GM12878 (cell line): ENCODE measurements around the gene CALM3. TPM values are rescaled to one million over a fixed set of nuclear protein-coding genes. Genes with fewer than 3 reads are reported as not detected.

Source experiments
- ATAC-seq: fragments of 200-7000 bp; cut with Tn5 transposase; 3 replicates; pipeline ENCODE4 v1.9.1; 2020; ENCODE audit warnings: mild to moderate bottlenecking, moderate library complexity
- BruUV-seq: library from RNA; stranded (reverse); fragments of 400-500 nt; replicated peaks from 2 replicates; lab custom pipeline; 2021; lab: Mats Ljungman, UMichigan
- CTCF ChIA-PET: fragments of 300-600 bp; sonication (Branson Sonifier 250); formaldehyde crosslinking; extraction: SDS; loops from one replicate; lab custom pipeline; 2021; ENCODE audit warnings: inconsistent platforms; lab: Yijun Ruan, JAX
- POLR2A ChIA-PET: fragments of 350-600 bp; formaldehyde crosslinking; extraction: SDS; loops from one replicate; lab custom pipeline; 2021; ENCODE audit warnings: inconsistent platforms; lab: Charles Lee
- RAD21 ChIA-PET: fragments of 300-600 bp; sonication (Branson Sonifier 250); formaldehyde crosslinking; loops from one replicate; lab custom pipeline; 2023; ENCODE audit warnings: antibody characterized with exemption; ENCODE audit not compliant: unreplicated experiment; lab: Charles Lee
- SMC1A ChIA-PET: fragments of 300-600 bp; sonication (Branson Sonifier 250); formaldehyde crosslinking; loops from one replicate; lab custom pipeline; 2023; ENCODE audit not compliant: unreplicated experiment, uncharacterized antibody; lab: Charles Lee
- DNase-seq: peaks from one replicate; pipeline ENCODE4 v3.0.0-alpha.2; 2011; ENCODE audit warnings: low read depth, low spot score
- FAIRE-seq: peaks from 3 replicates; lab custom pipeline; 2011; peaks lifted over from hg19 to GRCh38; lab: Jason Lieb, UNC
- H2AFZ ChIP-seq: 2 replicates; pipeline ENCODE4 v1.6.0; 2011; ENCODE audit warnings: low read depth, low read length, control low read depth; ENCODE audit not compliant: control insufficient read depth
- H3K27ac ChIP-seq: 2 replicates; pipeline ENCODE4 v1.5.1; 2011; ENCODE audit warnings: control low read depth; ENCODE audit not compliant: control insufficient read depth, insufficient read depth
- H3K27me3 ChIP-seq, 2 experiments: replicated peaks in 1 of 2; 2 replicates each; pipeline versions ENCODE4 v1.6.0 to v1.6.1; 2011; ENCODE audit warnings: low read length in 1 of 2; ENCODE audit not compliant: control insufficient read depth in 2 of 2, insufficient read depth in 2 of 2
- H3K36me3 ChIP-seq, 2 experiments: 2 replicates each; pipeline ENCODE4 v1.5.1; 2011; ENCODE audit warnings: low read length in 1 of 2; ENCODE audit not compliant: control insufficient read depth in 2 of 2, insufficient read depth in 2 of 2
- H3K4me1 ChIP-seq: 2 replicates; pipeline ENCODE4 v1.6.1; 2011; ENCODE audit warnings: mild to moderate bottlenecking, low read length, moderate library complexity, mixed read lengths; ENCODE audit not compliant: control insufficient read depth, insufficient read depth
- H3K4me2 ChIP-seq: 2 replicates; pipeline ENCODE4 v1.6.0; 2011; ENCODE audit warnings: control low read depth; ENCODE audit not compliant: control insufficient read depth, insufficient read depth
- H3K4me3 ChIP-seq: fragments of 200-600 bp; sonication (generic); 2 replicates; pipeline ENCODE4 v1.5.1; 2016
- H3K79me2 ChIP-seq: 2 replicates; pipeline ENCODE4 v1.6.0; 2011; ENCODE audit warnings: low read length; ENCODE audit not compliant: control insufficient read depth, insufficient read depth
- H3K9ac ChIP-seq: 2 replicates; pipeline ENCODE4 v1.8.0; 2011; ENCODE audit warnings: low read length, control low read depth, mixed read lengths; ENCODE audit not compliant: control insufficient read depth, insufficient read depth
- H3K9me3 ChIP-seq: replicated peaks from 3 replicates; pipeline ENCODE4 v1.5.1; 2011; ENCODE audit warnings: mild to moderate bottlenecking, low read length; ENCODE audit not compliant: control insufficient read depth, insufficient read depth
- H4K20me1 ChIP-seq: 2 replicates; pipeline ENCODE4 v1.6.0; 2011; ENCODE audit not compliant: control insufficient read depth, insufficient read depth
- BHLHE40 ChIP-seq, 2 experiments: fragments of 450-650 bp in 1 of 2; IDR thresholded peaks; 2 replicates each; pipeline ENCODE4 v1.6.1; 2011 to 2017; ENCODE audit warnings: low read depth in 2 of 2, borderline replicate concordance in 1 of 2, improper control_type of control experiment in 1 of 2, low read length in 1 of 2, mild to moderate bottlenecking in 1 of 2
- CBX3 ChIP-seq: fragments of 200-600 bp; sonication (generic); IDR thresholded peaks from 2 replicates; pipeline ENCODE4 v1.6.1; 2016; ENCODE audit warnings: low read depth, borderline replicate concordance
- CREB1 ChIP-seq: IDR thresholded peaks from 2 replicates; pipeline ENCODE4 v1.6.1; 2012; ENCODE audit warnings: low read depth, mild to moderate bottlenecking, inconsistent platforms
- CTCF ChIP-seq, 3 experiments: IDR thresholded peaks in 2 of 3; conservative IDR thresholded peaks in 1 of 3; 2 replicates each; pipeline ENCODE4 v1.5.1; 2011; ENCODE audit warnings: low read depth in 3 of 3, low read length in 3 of 3, mild to moderate bottlenecking in 3 of 3, control low read depth in 2 of 3, moderate library complexity in 2 of 3, inconsistent platforms in 1 of 3, mixed read lengths in 1 of 3; ENCODE audit not compliant: control insufficient read depth in 2 of 3, insufficient read depth in 1 of 3; ENCODE audit errors: extremely low read depth in 1 of 3
- EGR1 ChIP-seq, 2 experiments: IDR thresholded peaks; 1 replicate in 1 of 2; 2 replicates in 1 of 2; pipeline ENCODE4 v1.6.1; 2011 to 2012; ENCODE audit warnings: low read depth in 2 of 2, low read length in 2 of 2, borderline replicate concordance in 1 of 2, mild to moderate bottlenecking in 1 of 2, moderate library complexity in 1 of 2
- MLLT1 ChIP-seq: fragments of 450-650 bp; IDR thresholded peaks from 2 replicates; pipeline ENCODE4 v1.6.1; 2016; ENCODE audit warnings: mild to moderate bottlenecking
- NFYB ChIP-seq: IDR thresholded peaks from 2 replicates; pipeline ENCODE4 v1.6.1; 2011; ENCODE audit warnings: low read depth, mild to moderate bottlenecking, low read length, improper control_type of control experiment, moderate library complexity; ENCODE audit not compliant: insufficient read depth
- RB1 ChIP-seq: fragments of 450-650 bp; formaldehyde crosslinking; IDR thresholded peaks from 2 replicates; pipeline ENCODE4 v1.6.1; 2017; ENCODE audit warnings: mild to moderate bottlenecking, borderline replicate concordance
- SREBF2 ChIP-seq: IDR thresholded peaks from 2 replicates; pipeline ENCODE4 v1.6.1; 2012; ENCODE audit warnings: mild to moderate bottlenecking, low read length
- SUZ12 ChIP-seq: fragments of 200-600 bp; sonication (generic); IDR thresholded peaks from one replicate; pipeline ENCODE4 v1.6.1; 2018; ENCODE audit warnings: antibody characterized with exemption, mild to moderate bottlenecking; ENCODE audit not compliant: unreplicated experiment
- ZBTB40 ChIP-seq: fragments of 450-650 bp; IDR thresholded peaks from 2 replicates; pipeline ENCODE4 v1.6.1; 2016; ENCODE audit warnings: mild to moderate bottlenecking, moderate library complexity, borderline replicate concordance
- WGBS: methylation state at CpG from one replicate; pipeline ENCODE4 v1.1.6; 2016; ENCODE audit warnings: low lambda C conversion rate; ENCODE audit not compliant: insufficient replicate concordance, insufficient coverage; ENCODE audit errors: missing lambda C conversion rate; 5-methylcytosine and 5-hydroxymethylcytosine counted together
- in situ Hi-C: fragments of 300-500 bp; cut with MboI; formaldehyde crosslinking; loops from 9 replicates; pipeline ENCODE4 v1.14.3; 2018; ENCODE audit warnings: mixed read lengths
- intact Hi-C: fragments of 100-400 bp; cut with micrococcal nuclease; formaldehyde crosslinking; loops from one replicate; pipeline ENCODE4 v1.14.2; 2022; ENCODE audit not compliant: unreplicated experiment
- polyA plus RNA-seq, 11 experiments: library from polyadenylated mRNA; depleted of rRNA in 4 of 11; unstranded in 6 of 11; stranded (reverse) in 5 of 11; fragments of >200 nt; fragmentation: Nextera tagmentation in 4 of 11; fragmentation: Illumina TruSeq in 1 of 11; extraction: Ambion mirVana in 4 of 11; extraction: Trizol in 1 of 11; gene quantifications; 1 replicate in 1 of 11; 2 replicates in 10 of 11; pipeline versions ENCODE4 v1.2.1 to v1.2.3, GENCODE V29; 2011 to 2016; ENCODE audit warnings: inconsistent platforms in 2 of 11, missing spikeins in 2 of 11, low read depth in 1 of 11
- total RNA-seq, 4 experiments: library from RNA; depleted of rRNA in 3 of 4; stranded (reverse); fragments of >200 nt in 3 of 4; fragmentation: Illumina TruSeq in 1 of 4; extraction: Trizol in 1 of 4; gene quantifications; 2 replicates each; pipeline versions ENCODE4 v1.2.1 to v1.2.3, GENCODE V29; 2013 to 2021

CALM3 gene
- total and polyA plus RNA-seq, 10 of the 15 experiments (the other 5 are each of a cell fraction or from before 2014, with no cell fraction given): 164 to 849 (median 347) TPM

- TF ChIP-seq ZBTB40 (no peak), CBX3 (no peak), EGR1 (IDR thresholded peaks at IDR 0.05; ENCODE audit: borderline replicate concordance in 1 of 2, low read depth in 2 of 2, low read length in 2 of 2) (no peak), NFYB (no peak)
Measured at GRCh38 chr19:46610413-46610775, 9.3 kb downstream of the CALM3 start (continued).

GRCh38 chr19:46610851-46611770 is 10.0 kb downstream of the CALM3 start:
- Histone ChIP-seq H3K9ac (no peak overlapping the region), H3K27me3 (no peaks in the 10 kb centered on the region), H3K27ac (no peak overlapping the region; the same call in 1 of the 2 replicates), H3K9me3 (no peaks in the 10 kb centered on the region), H3K79me2 (peaks cover 1% of the 10 kb centered on the region), H4K20me1 (peaks cover 10% of the 10 kb centered on the region), H3K4me3 (no peak overlapping the region), H3K4me1 (peaks cover 27% of the 10 kb centered on the region), H3K36me3 (peaks cover 32 to 38% of the 10 kb centered on the region in 2 experiments), H3K4me2 (peak overlapping the region; percentile 75), H2AFZ (no peak overlapping the region)
- WGBS: 58% methylated on average over 17 of the region's 17 CpGs
- in situ Hi-C loops: loop anchor here (5.0 kb wide), 1 partner anchor 51 kb away; the partner anchor contains the start of gene DACT3
- ATAC-seq (peak; percentile 40), DNase-seq (no peak), FAIRE-seq (no peak)
- ChIA-PET POLR2A (interaction anchor here (0.5 to 5.5 kb wide), 5 partner anchors 10 to 103 kb away, joined by 5 to 45 read pairs (median 7); partner anchors contain the start of genes CALM3, DACT3 and GNG8), CTCF (interaction anchor here (0.7 to 13.7 kb wide), 11 partner anchors 10 to 257 kb away, joined by 3 to 434 read pairs (median 5); partner anchors contain the start of genes CALM3, DACT3, FKRP and GNG8), SMC1A (interaction anchor here (0.6 to 17.6 kb wide), 6 partner anchors 10 to 321 kb away, joined by 3 to 286 read pairs (median 4); partner anchors contain the start of genes CALM3 and DACT3), RAD21 (interaction anchor here (1.7 to 11.8 kb wide), 4 partner anchors 9 to 81 kb away, joined by 6 to 245 read pairs (median 28); partner anchors contain the start of genes CALM3 and DACT3)
- intact Hi-C loops: loop anchor here (5.0 kb wide), 1 partner anchor 106 kb away; the partner anchor contains the start of gene PRKD2
- no TSS peak for BruUV-seq
- TF ChIP-seq CTCF (IDR thresholded peaks at IDR 0.05 in 2 of 3, conservative IDR thresholded peaks at IDR 0.05 in 1 of 3; ENCODE audit: control insufficient read depth in 2 of 3, extremely low read depth in 1 of 3, insufficient read depth in 1 of 3, low read depth in 3 of 3, low read length in 3 of 3) (no peak), BHLHE40 (IDR thresholded peaks at IDR 0.05; ENCODE audit: borderline replicate concordance in 1 of 2, low read depth in 2 of 2, low read length in 1 of 2) (peak; percentile 82 to 87), SREBF2 (no peak), MLLT1 (peak; percentile 55; the same call in 1 of the 2 replicates), RB1 (no peak), CREB1 (no peak), SUZ12 (no peak)
